HL-60 (cell line): Measurements from ENCODE around the gene NPC2.

Source experiments
- DNase-seq, 2 experiments: peaks; one replicate each; pipeline ENCODE4 v3.0.0-alpha.2; 2010 to 2020; ENCODE audit warnings: low read depth in 1 of 2, low spot score in 1 of 2
- H3K27ac ChIP-seq: fragments of 250-450 bp; sonication (Bioruptor Pico); replicated peaks from 2 replicates; pipeline ENCODE4 v1.5.1; 2020; ENCODE audit warnings: mild to moderate bottlenecking, moderate library complexity
- H3K27me3 ChIP-seq: fragments of 250-450 bp; sonication (Bioruptor Pico); 2 replicates; pipeline ENCODE4 v1.5.1; 2021; ENCODE audit warnings: mild to moderate bottlenecking, moderate library complexity; ENCODE audit not compliant: insufficient read depth, poor library complexity, severe bottlenecking
- H3K4me3 ChIP-seq: replicated peaks from 2 replicates; pipeline ENCODE4 v1.5.1; 2011; ENCODE audit warnings: mild to moderate bottlenecking, control low read depth, low read length; ENCODE audit not compliant: insufficient read depth
- CTCF ChIP-seq: IDR thresholded peaks from one replicate; pipeline ENCODE4 v1.5.1; 2011; ENCODE audit warnings: low read length, control low read depth, inconsistent platforms; ENCODE audit not compliant: insufficient read depth
- GABPA ChIP-seq: IDR thresholded peaks from 2 replicates; pipeline ENCODE4 v1.6.1; 2012; ENCODE audit warnings: low read depth
- POLR2AphosphoS5 ChIP-seq: IDR thresholded peaks from 2 replicates; pipeline ENCODE4 v1.6.1; 2012; ENCODE audit warnings: low read depth
- REST ChIP-seq: IDR thresholded peaks from 2 replicates; pipeline ENCODE4 v1.6.1; 2012; ENCODE audit warnings: low read depth; ENCODE audit not compliant: insufficient replicate concordance
- SPI1 ChIP-seq: IDR thresholded peaks from 2 replicates; pipeline ENCODE4 v1.6.1; 2012; ENCODE audit warnings: low read depth, mild to moderate bottlenecking, borderline replicate concordance

Gene NPC2

GRCh38 chr14:74442757-74443156 lies 50.3 kb downstream of the NPC2 start:
- H3K27ac ChIP-seq = no peak overlapping the region
- H3K4me3 ChIP-seq = no peak overlapping the region
- TF ChIP-seq SPI1 = no peak
- no peak for TF ChIP-seq CTCF
- TF ChIP-seq REST = no peak
- TF ChIP-seq POLR2AphosphoS5 = no peak
- no peak for TF ChIP-seq GABPA
- DNase-seq = no peak
- H3K27me3 ChIP-seq = no peaks in the 10 kb centered on the region

GRCh38 chr14:74441113-74441512 lies 52.0 kb downstream of the NPC2 start:
- H3K4me3 ChIP-seq = no peak overlapping the region
- H3K27me3 ChIP-seq = no peaks in the 10 kb centered on the region
- no peak for DNase-seq
- TF ChIP-seq CTCF = no peak
- TF ChIP-seq GABPA = no peak
- no peak for TF ChIP-seq REST
- TF ChIP-seq POLR2AphosphoS5 = no peak
- TF ChIP-seq SPI1 = no peak
- H3K27ac ChIP-seq = no peak overlapping the region

- no peak overlapping the region for H3K27ac ChIP-seq
- DNase-seq = no peak
- no peaks in the 10 kb centered on the region for H3K27me3 ChIP-seq
- TF ChIP-seq GABPA (no peak), SPI1 (no peak), CTCF (no peak), REST (no peak), POLR2AphosphoS5 (no peak)
- no peak overlapping the region for H3K4me3 ChIP-seq
Observed at GRCh38 chr14:74438351-74438915, 54.7 kb downstream of the NPC2 start.
